ENCODE results near the gene NDUFAF8.

NDUFAF8 gene

DNA sequence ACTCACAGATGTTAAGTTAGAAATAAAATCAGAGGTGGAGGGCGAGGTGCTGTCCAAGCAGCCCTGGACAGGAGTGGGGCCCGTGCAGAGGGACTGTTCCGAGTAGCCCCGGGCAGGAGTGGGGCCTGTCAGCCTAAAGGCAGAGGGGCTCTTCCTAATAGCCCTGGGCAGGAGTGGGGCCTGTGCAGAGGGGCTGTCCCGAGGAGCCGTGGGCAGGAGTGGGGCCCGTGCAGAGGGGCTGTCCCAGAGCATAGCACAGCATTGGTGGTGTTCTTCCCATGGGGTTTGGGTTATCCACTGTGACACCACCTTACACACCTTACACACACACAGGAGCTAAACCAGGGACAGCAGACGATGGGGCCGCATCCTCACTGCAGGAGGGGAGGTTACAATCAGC lies 26.8 kb upstream of the NDUFAF8 start:
- Histone ChIP-seq H3K79me2 (ENCODE audit: insufficient read depth, low read length) (no peaks in the 10 kb centered on the region), H3K27me3 (ENCODE audit: low read length) (no peaks in the 10 kb centered on the region), H3K9me2 (replicated peaks; ENCODE audit: insufficient read depth, low read length) (no peaks in the 10 kb centered on the region), H3K36me3 (ENCODE audit: low read length) (no peaks in the 10 kb centered on the region), H3K27ac (ENCODE audit: low read depth, low read length) (no peak overlapping the region), H3K4me3 (ENCODE audit: insufficient read depth, low read length, poor library complexity, severe bottlenecking) (no peak overlapping the region), H3K9ac (ENCODE audit: low read length) (no peak overlapping the region), H3K9me3 (ENCODE audit: insufficient read depth, low read length) (no peaks in the 10 kb centered on the region), H3K4me2 (ENCODE audit: low read depth, low read length, poor library complexity, severe bottlenecking) (no peak overlapping the region), H3F3A (ENCODE audit: insufficient read depth) (no peaks in the 10 kb centered on the region), H4K20me1 (ENCODE audit: low read depth, low read length) (no peaks in the 10 kb centered on the region), H2AFZ (ENCODE audit: low read depth, low read length, severe bottlenecking) (no peak overlapping the region)
- no peak for TF ChIP-seq EZH2phosphoT487 (conservative IDR thresholded peaks at IDR 0.05; ENCODE audit: low read length)
- TF ChIP-seq, protein P1, sequence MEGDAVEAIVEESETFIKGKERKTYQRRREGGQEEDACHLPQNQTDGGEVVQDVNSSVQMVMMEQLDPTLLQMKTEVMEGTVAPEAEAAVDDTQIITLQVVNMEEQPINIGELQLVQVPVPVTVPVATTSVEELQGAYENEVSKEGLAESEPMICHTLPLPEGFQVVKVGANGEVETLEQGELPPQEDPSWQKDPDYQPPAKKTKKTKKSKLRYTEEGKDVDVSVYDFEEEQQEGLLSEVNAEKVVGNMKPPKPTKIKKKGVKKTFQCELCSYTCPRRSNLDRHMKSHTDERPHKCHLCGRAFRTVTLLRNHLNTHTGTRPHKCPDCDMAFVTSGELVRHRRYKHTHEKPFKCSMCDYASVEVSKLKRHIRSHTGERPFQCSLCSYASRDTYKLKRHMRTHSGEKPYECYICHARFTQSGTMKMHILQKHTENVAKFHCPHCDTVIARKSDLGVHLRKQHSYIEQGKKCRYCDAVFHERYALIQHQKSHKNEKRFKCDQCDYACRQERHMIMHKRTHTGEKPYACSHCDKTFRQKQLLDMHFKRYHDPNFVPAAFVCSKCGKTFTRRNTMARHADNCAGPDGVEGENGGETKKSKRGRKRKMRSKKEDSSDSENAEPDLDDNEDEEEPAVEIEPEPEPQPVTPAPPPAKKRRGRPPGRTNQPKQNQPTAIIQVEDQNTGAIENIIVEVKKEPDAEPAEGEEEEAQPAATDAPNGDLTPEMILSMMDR (IDR thresholded peaks at IDR 0.05; ENCODE audit: insufficient read depth, low read length, poor library complexity, severe bottlenecking) = no peak

DNA sequence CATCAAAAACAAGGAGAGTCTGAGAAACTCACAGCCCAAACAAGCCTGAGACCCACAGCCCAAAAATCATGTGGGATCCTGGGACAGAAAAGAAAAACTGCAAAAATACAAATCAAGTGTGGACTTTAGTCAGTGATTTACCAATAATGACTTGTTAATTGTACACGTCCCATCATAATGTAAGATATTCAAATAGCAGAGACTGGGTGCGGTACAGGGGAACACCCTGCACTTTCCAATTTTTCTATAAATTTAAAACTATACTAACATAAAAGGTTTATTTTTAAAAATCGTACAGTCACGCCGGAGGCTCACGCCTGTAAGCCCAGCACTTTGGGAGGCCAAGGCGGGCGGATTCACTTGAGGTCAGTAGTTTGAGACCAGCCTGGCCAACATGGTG lies 25.1 kb upstream of the NDUFAF8 start:
- Histone ChIP-seq H3K79me2 (ENCODE audit: insufficient read depth, low read length) (no peaks in the 10 kb centered on the region), H3K9ac (ENCODE audit: low read length) (no peak overlapping the region), H4K20me1 (ENCODE audit: low read depth, low read length) (no peaks in the 10 kb centered on the region), H3K4me3 (ENCODE audit: insufficient read depth, low read length, poor library complexity, severe bottlenecking) (no peak overlapping the region), H3K27me3 (ENCODE audit: low read length) (no peaks in the 10 kb centered on the region), H3K36me3 (ENCODE audit: low read length) (no peaks in the 10 kb centered on the region), H3K9me2 (replicated peaks; ENCODE audit: insufficient read depth, low read length) (no peaks in the 10 kb centered on the region), H3K4me2 (ENCODE audit: low read depth, low read length, poor library complexity, severe bottlenecking) (no peak overlapping the region), H2AFZ (ENCODE audit: low read depth, low read length, severe bottlenecking) (no peak overlapping the region), H3F3A (ENCODE audit: insufficient read depth) (no peaks in the 10 kb centered on the region), H3K9me3 (ENCODE audit: insufficient read depth, low read length) (no peaks in the 10 kb centered on the region), H3K27ac (ENCODE audit: low read depth, low read length) (no peak overlapping the region)
- TF ChIP-seq EZH2phosphoT487 (conservative IDR thresholded peaks at IDR 0.05; ENCODE audit: low read length) = no peak
- TF ChIP-seq, protein P1 (IDR thresholded peaks at IDR 0.05; ENCODE audit: insufficient read depth, low read length, poor library complexity, severe bottlenecking) = no peak

DNA sequence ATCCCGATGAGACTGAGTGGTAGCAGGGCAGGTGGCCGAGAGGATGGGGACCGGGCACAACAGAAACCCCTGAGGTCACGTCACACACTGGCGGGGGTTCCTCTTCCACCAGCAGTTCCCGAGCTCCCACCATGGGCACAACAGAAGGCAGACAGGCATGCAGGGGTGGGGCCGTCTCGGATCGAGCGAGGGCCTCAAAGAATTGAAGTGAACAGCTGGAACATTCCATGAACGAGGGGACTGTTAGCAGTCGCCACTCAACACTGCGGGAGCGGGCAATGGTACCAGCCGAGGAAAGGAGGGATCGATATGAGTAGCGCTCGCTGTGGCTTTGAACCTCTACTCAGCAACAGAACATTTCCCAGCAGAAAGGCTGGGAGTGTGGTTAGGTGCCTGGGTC lies 21.6 kb upstream of the NDUFAF8 start:
- no peaks in the 10 kb centered on the region for H3F3A ChIP-seq (ENCODE audit: insufficient read depth)
- no peaks in the 10 kb centered on the region for H4K20me1 ChIP-seq (ENCODE audit: low read depth, low read length)
- H3K36me3 ChIP-seq (ENCODE audit: low read length) = no peaks in the 10 kb centered on the region
- H3K9me3 ChIP-seq (ENCODE audit: insufficient read depth, low read length) = no peaks in the 10 kb centered on the region
- no peak overlapping the region for H3K4me3 ChIP-seq (ENCODE audit: insufficient read depth, low read length, poor library complexity, severe bottlenecking)
- H3K9ac ChIP-seq (ENCODE audit: low read length) = no peak overlapping the region
- no peak overlapping the region for H3K27ac ChIP-seq (ENCODE audit: low read depth, low read length)
- no peak for TF ChIP-seq EZH2phosphoT487 (conservative IDR thresholded peaks at IDR 0.05; ENCODE audit: low read length)
- TF ChIP-seq, protein P1 (IDR thresholded peaks at IDR 0.05; ENCODE audit: insufficient read depth, low read length, poor library complexity, severe bottlenecking) = no peak
- H2AFZ ChIP-seq (ENCODE audit: low read depth, low read length, severe bottlenecking) = no peak overlapping the region
- no peaks in the 10 kb centered on the region for H3K27me3 ChIP-seq (ENCODE audit: low read length)
- no peak overlapping the region for H3K4me2 ChIP-seq (ENCODE audit: low read depth, low read length, poor library complexity, severe bottlenecking)
- H3K9me2 ChIP-seq (replicated peaks; ENCODE audit: insufficient read depth, low read length) = no peaks in the 10 kb centered on the region
- peaks cover 3% of the 10 kb centered on the region; the same call in 1 of the 2 replicates for H3K79me2 ChIP-seq (ENCODE audit: insufficient read depth, low read length)
